Measurements from ENCODE around the gene CACNA1S. TPM values are rescaled to one million over a fixed set of nuclear protein-coding genes. Genes with fewer than 3 reads are reported as not detected.

Gene CACNA1S
- total and polyA plus RNA-seq, 2 of the 4 experiments (the other 2 are of a cell fraction) = not detected

DNA sequence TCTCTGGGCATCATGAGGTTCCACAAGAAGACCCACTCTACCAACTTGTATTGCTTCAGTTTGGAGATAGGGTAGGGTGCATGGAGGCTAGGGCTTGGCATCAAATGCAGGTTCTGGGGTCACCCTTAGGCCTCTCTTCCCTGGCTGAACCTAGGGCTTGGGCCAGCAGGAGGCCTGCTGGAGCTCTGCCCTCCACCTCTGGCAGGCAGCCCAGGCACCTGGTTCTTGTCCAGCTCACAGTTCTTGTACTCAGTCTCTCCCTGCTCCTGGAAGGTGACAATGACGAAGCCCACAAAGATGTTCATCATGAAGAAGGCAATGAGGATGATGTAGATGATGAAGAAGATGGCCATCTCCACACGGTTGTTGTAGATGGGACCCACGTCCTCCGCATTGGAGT lies 51.2 kb downstream of the CACNA1S start:
- H3K23ac ChIP-seq (ENCODE audit: low read depth, low read length) = no peak overlapping the region
- no peak overlapping the region for H2BK5ac ChIP-seq (ENCODE audit: low read depth, low read length, poor library complexity, severe bottlenecking)
- H2AFZ ChIP-seq (replicated peaks; ENCODE audit: low read length, poor library complexity) = no peak overlapping the region
- H2BK120ac ChIP-seq (ENCODE audit: low read depth, low read length) = no peak overlapping the region
- ChIA-PET POLR2A (ENCODE audit: unreplicated experiment) (no interaction called here), CTCF (no interaction called here)
- in situ Hi-C loops (cut with MboI; ENCODE audit: low sequenced_read_pairs) (no loop called here), dilution Hi-C loops (cut with HindIII; ENCODE audit: low sequenced_read_pairs, unreplicated experiment) (no loop called here), intact Hi-C loops (cut with micrococcal nuclease) (no loop called here)
- no peak for DNase-seq
- H4K5ac ChIP-seq (ENCODE audit: low read depth, low read length) = no peak overlapping the region
- H3K27ac ChIP-seq (ENCODE audit: insufficient read depth, low read length) = no peak overlapping the region
- no peak overlapping the region for H3K4me3 ChIP-seq (ENCODE audit: insufficient read depth, low read depth, low read length)
- H3K4me1 ChIP-seq (ENCODE audit: control insufficient read depth, insufficient read depth, low read length) = no peaks in the 10 kb centered on the region
- no peaks in the 10 kb centered on the region for H3K9me1 ChIP-seq (ENCODE audit: insufficient read depth, low read length)
- H2AK5ac ChIP-seq (ENCODE audit: low read depth, low read length) = no peak overlapping the region
- no peak overlapping the region for H3K4me2 ChIP-seq (ENCODE audit: low read depth, low read length)
- H2BK20ac ChIP-seq (ENCODE audit: low read depth, low read length) = no peak overlapping the region
- H3K18ac ChIP-seq (ENCODE audit: low read depth, low read length) = no peak overlapping the region
- no peak overlapping the region for H4K91ac ChIP-seq (ENCODE audit: insufficient read depth, low read depth, low read length)
- no peak overlapping the region for H4K8ac ChIP-seq (ENCODE audit: low read depth in 2 of 2, low read length in 2 of 2)
- no peaks in the 10 kb centered on the region for H3K79me1 ChIP-seq (ENCODE audit: low read depth in 1 of 2, low read length in 2 of 2)
- WGBS, 2 experiments (ENCODE audit: extremely low coverage in 2 of 2, insufficient read length in 1 of 2) = 44% methylated on average over 4 of the region's 4 CpGs; no CpG with 5 or more reads in 1 of the 2 experiments
- no peak overlapping the region for H3K4ac ChIP-seq (ENCODE audit: low read depth, low read length)
- H3K9me3 ChIP-seq (ENCODE audit: control insufficient read depth, insufficient read depth, low read length) = no peaks in the 10 kb centered on the region
- BruUV-seq (replicated peaks) = no TSS peak
- no peaks in the 10 kb centered on the region for H4K20me1 ChIP-seq (ENCODE audit: insufficient read depth, low read length)
- H3K56ac ChIP-seq (ENCODE audit: extremely low read depth, insufficient read depth, low read length) = no peak overlapping the region
- H3K36me3 ChIP-seq (ENCODE audit: control insufficient read depth, insufficient read depth, low read length) = no peaks in the 10 kb centered on the region
- peaks cover 66% of the 10 kb centered on the region for H3K27me3 ChIP-seq (ENCODE audit: control insufficient read depth, insufficient read depth, low read length)
- H2AK9ac ChIP-seq (replicated peaks; ENCODE audit: low read depth, low read length, poor library complexity) = no peak overlapping the region
- H2BK15ac ChIP-seq (ENCODE audit: low read depth, low read length) = no peak overlapping the region
- H3K14ac ChIP-seq (replicated peaks; ENCODE audit: low read depth, low read length) = no peak overlapping the region
- no peak for TF ChIP-seq MAZ (IDR thresholded peaks at IDR 0.05; ENCODE audit: borderline replicate concordance, low read depth, low read length)
- no peak for TF ChIP-seq MAFK (IDR thresholded peaks at IDR 0.05; ENCODE audit: low read depth, low read length)
- no peak for TF ChIP-seq SMC3 (IDR thresholded peaks at IDR 0.05; ENCODE audit: low read depth, low read length)
- TF ChIP-seq USF2 (IDR thresholded peaks at IDR 0.05; ENCODE audit: low read depth, low read length) = no peak
- no peak for TF ChIP-seq ELK1 (IDR thresholded peaks at IDR 0.05; ENCODE audit: borderline replicate concordance, low read depth, low read length)
- TF ChIP-seq BHLHE40 (IDR thresholded peaks at IDR 0.05; ENCODE audit: low read depth, low read length) = no peak
- no peak for TF ChIP-seq CHD1 (IDR thresholded peaks at IDR 0.05; ENCODE audit: low read depth, low read length)
- no peak for TF ChIP-seq RFX5 (IDR thresholded peaks at IDR 0.05; ENCODE audit: low read depth, low read length)
- no peak overlapping the region for H3K9ac ChIP-seq (ENCODE audit: low read depth, low read length)
- no peak for ATAC-seq (ENCODE audit: low read depth)

Measured in IMR-90 (cell line).